ENCODE results near the gene MTMR12. TPM values are rescaled to one million over a fixed set of nuclear protein-coding genes. Genes with fewer than 3 reads are reported as not detected.
A peak's percentile ranks its signal among the peaks of the same experiment; 100 is the strongest.

MTMR12 gene
- total and polyA plus RNA-seq, 2 donors = 11.7 to 12.9 TPM

DNA sequence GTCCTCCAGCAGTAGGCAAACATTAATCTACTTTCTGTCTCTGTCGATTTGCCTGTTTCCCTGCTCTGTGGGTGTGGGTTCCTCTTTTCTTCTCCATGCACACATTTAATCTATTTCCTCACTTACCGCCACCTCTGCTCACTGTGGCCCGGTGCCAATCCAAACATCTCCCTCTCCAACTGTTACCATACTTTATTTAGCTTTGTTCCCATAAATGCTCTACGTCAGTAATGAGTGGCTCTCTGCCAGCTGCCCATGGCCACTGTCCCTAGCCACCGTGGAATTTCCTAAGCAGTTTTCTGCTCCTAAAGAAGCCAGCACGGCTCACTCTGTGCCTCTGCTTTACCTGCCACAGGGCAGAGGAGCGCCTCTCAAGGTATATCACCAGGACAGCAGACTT, 119.1 kb downstream of the MTMR12 start:
- no peak overlapping the region for H3K4me3 ChIP-seq (ENCODE audit: low read length in 2 of 2)
- DNase-seq (ENCODE audit: low read depth in 6 of 9, low spot score in 9 of 9) = peak in 1 of 9 donors; percentile 16
- H3K27me3 ChIP-seq (ENCODE audit: control insufficient read depth in 2 of 2, insufficient read depth in 1 of 2, low read length in 1 of 2) = no peaks in the 10 kb centered on the region
- H3K4me1 ChIP-seq (ENCODE audit: control insufficient read depth in 2 of 2, insufficient read depth in 2 of 2, low read length in 2 of 2) = peaks cover 0 to 5% of the 10 kb centered on the region in 2 donors
- H3K36me3 ChIP-seq (ENCODE audit: control insufficient read depth in 2 of 2, insufficient read depth in 2 of 2, low read length in 1 of 2) = no peaks in the 10 kb centered on the region
- no peaks in the 10 kb centered on the region for H3K9me3 ChIP-seq (ENCODE audit: control insufficient read depth in 2 of 2, insufficient read depth in 1 of 2, low read length in 1 of 2)
- 17% methylated on average over 7 of the region's 7 CpGs for WGBS
- H3K27ac ChIP-seq (ENCODE audit: low read depth in 1 of 2, low read length in 1 of 2) = no peak overlapping the region

GRCh38 chr5:32190095-32190494, 122.6 kb downstream of the MTMR12 start:
- Histone ChIP-seq H3K36me3 (ENCODE audit: control insufficient read depth in 2 of 2, insufficient read depth in 2 of 2, low read length in 1 of 2) (no peaks in the 10 kb centered on the region), H3K27ac (ENCODE audit: low read depth in 1 of 2, low read length in 1 of 2) (no peak overlapping the region), H3K4me3 (ENCODE audit: low read length in 2 of 2) (no peak overlapping the region), H3K27me3 (ENCODE audit: control insufficient read depth in 2 of 2, insufficient read depth in 1 of 2, low read length in 1 of 2) (no peaks in the 10 kb centered on the region), H3K4me1 (ENCODE audit: control insufficient read depth in 2 of 2, insufficient read depth in 2 of 2, low read length in 2 of 2) (peaks cover 0 to 5% of the 10 kb centered on the region in 2 donors), H3K9me3 (ENCODE audit: control insufficient read depth in 2 of 2, insufficient read depth in 1 of 2, low read length in 1 of 2) (no peaks in the 10 kb centered on the region)
- 85% methylated on average over 5 of the region's 5 CpGs for WGBS
- no peak for DNase-seq (ENCODE audit: low read depth in 6 of 9, low spot score in 9 of 9)

GRCh38 chr5:32187675-32188074, 125.1 kb downstream of the MTMR12 start:
- Histone ChIP-seq H3K36me3 (ENCODE audit: control insufficient read depth in 2 of 2, insufficient read depth in 2 of 2, low read length in 1 of 2) (no peaks in the 10 kb centered on the region), H3K4me3 (ENCODE audit: low read length in 2 of 2) (no peak overlapping the region), H3K4me1 (ENCODE audit: control insufficient read depth in 2 of 2, insufficient read depth in 2 of 2, low read length in 2 of 2) (peaks cover 0 to under 1% of the 10 kb centered on the region in 2 donors), H3K27me3 (ENCODE audit: control insufficient read depth in 2 of 2, insufficient read depth in 1 of 2, low read length in 1 of 2) (no peaks in the 10 kb centered on the region), H3K9me3 (ENCODE audit: control insufficient read depth in 2 of 2, insufficient read depth in 1 of 2, low read length in 1 of 2) (no peaks in the 10 kb centered on the region), H3K27ac (ENCODE audit: low read depth in 1 of 2, low read length in 1 of 2) (no peak overlapping the region)
- no peak for DNase-seq (ENCODE audit: low read depth in 6 of 9, low spot score in 9 of 9)

DNA sequence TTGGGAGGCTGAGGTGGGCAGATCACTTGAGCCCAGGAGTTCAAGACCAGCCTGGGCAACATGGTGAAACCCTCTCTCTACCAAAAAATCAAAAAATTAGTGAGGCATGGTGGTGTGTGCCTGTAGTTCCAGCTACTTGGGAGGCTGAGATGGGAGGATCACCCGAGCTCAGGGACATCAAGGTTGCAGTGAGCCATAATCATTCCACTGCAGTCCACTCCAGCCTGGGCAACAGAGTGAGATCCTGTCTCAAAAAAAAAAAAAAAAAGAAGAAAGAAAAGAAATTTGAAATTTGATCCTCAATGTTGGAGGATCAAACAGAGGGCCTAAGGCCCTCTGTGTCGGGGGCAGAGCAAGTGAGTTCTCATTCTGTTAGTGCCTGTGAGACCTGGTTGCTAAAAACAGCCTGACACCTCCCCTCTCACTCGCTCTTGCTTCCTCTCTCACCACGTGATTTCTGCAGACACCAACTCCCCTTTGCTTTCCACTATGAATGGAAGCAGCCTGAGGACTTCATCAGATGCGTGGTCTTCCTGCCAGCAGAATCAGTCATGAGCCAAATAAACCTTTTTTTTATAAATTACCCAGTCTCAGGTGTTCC, 130.2 kb downstream of the MTMR12 start:
- WGBS = 60% methylated on average over 5 of the region's 5 CpGs
- H3K27ac ChIP-seq (ENCODE audit: low read depth in 1 of 2, low read length in 1 of 2) = no peak overlapping the region
- no peaks in the 10 kb centered on the region for H3K9me3 ChIP-seq (ENCODE audit: control insufficient read depth in 2 of 2, insufficient read depth in 1 of 2, low read length in 1 of 2)
- no peaks in the 10 kb centered on the region for H3K27me3 ChIP-seq (ENCODE audit: control insufficient read depth in 2 of 2, insufficient read depth in 1 of 2, low read length in 1 of 2)
- H3K4me3 ChIP-seq (ENCODE audit: low read length in 2 of 2) = no peak overlapping the region
- H3K36me3 ChIP-seq (ENCODE audit: control insufficient read depth in 2 of 2, insufficient read depth in 2 of 2, low read length in 1 of 2) = no peaks in the 10 kb centered on the region
- peak in 2 of 9 donors; percentile 18 to 33 for DNase-seq (ENCODE audit: low read depth in 6 of 9, low spot score in 9 of 9)
- peaks cover 0 to 2% of the 10 kb centered on the region in 2 donors for H3K4me1 ChIP-seq (ENCODE audit: control insufficient read depth in 2 of 2, insufficient read depth in 2 of 2, low read length in 2 of 2)

Other genes with a start within 250 kb of the MTMR12 start
- gene GOLPH3, start 138.6 kb downstream of the MTMR12 start, total RNA-seq = 42.9 TPM
- gene GOLPH3, start 138.6 kb downstream of the MTMR12 start, polyA plus RNA-seq = 76.9 TPM
- 62.2 TPM for gene ZFR, start 131.8 kb upstream of the MTMR12 start, total RNA-seq
- 54.7 TPM for gene ZFR, start 131.8 kb upstream of the MTMR12 start, polyA plus RNA-seq

Data from thymus (tissue), 11 donors.